WERI-Rb-1 (cell line): ENCODE measurements around the gene PPARA.
A peak's percentile ranks its signal among the peaks of the same experiment; 100 is the strongest.

Experiments used
- DNase-seq: peaks from one replicate; pipeline ENCODE4 v3.0.0-alpha.2; 2020
- H3K27ac ChIP-seq: fragments of 250-450 bp; sonication (Bioruptor Pico); 2 replicates; pipeline ENCODE4 v1.5.1; 2020; ENCODE audit warnings: mild to moderate bottlenecking, moderate library complexity
- H3K27me3 ChIP-seq: fragments of 250-450 bp; sonication (Bioruptor Pico); 2 replicates; pipeline ENCODE4 v1.5.1; 2021; ENCODE audit warnings: mild to moderate bottlenecking, low read depth, moderate library complexity; ENCODE audit not compliant: insufficient read depth, severe bottlenecking
- H3K36me3 ChIP-seq: fragments of 250-450 bp; sonication (Bioruptor Pico); 2 replicates; pipeline ENCODE4 v1.5.1; 2020; ENCODE audit warnings: mild to moderate bottlenecking, moderate library complexity
- H3K4me3 ChIP-seq: 2 replicates; pipeline ENCODE4 v1.5.1; 2011; ENCODE audit warnings: low read depth, mild to moderate bottlenecking, control low read depth, low read length
- H3K9me3 ChIP-seq: fragments of 250-450 bp; sonication (Bioruptor Pico); 2 replicates; pipeline ENCODE4 v1.5.1; 2021; ENCODE audit warnings: mild to moderate bottlenecking, moderate library complexity; ENCODE audit not compliant: severe bottlenecking
- TF ChIP-seq, protein P1 (sequence below): IDR thresholded peaks from 2 replicates; pipeline ENCODE4 v1.5.1; 2011; ENCODE audit warnings: low read depth, mild to moderate bottlenecking, control low read depth, inconsistent platforms, low read length

Gene PPARA

DNA sequence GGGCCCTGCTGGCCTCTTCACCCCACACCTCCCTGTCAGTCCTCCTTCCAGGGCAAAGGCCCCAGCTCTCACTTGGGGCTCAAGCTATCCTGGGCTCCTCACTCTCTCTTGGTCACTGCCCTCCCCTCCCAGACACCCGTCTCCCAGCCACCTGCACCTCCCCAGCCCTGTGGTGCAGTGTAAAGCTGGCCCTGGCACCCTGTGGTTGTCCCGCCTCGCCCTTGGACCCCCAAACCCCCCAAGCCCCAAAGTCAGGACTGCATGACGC, 16.8 kb upstream of the PPARA start:
- Histone ChIP-seq H3K27me3 (no peaks in the 10 kb centered on the region), H3K27ac (no peak overlapping the region), H3K36me3 (no peaks in the 10 kb centered on the region), H3K4me3 (no peak overlapping the region), H3K9me3 (no peaks in the 10 kb centered on the region)
- TF ChIP-seq, protein P1, sequence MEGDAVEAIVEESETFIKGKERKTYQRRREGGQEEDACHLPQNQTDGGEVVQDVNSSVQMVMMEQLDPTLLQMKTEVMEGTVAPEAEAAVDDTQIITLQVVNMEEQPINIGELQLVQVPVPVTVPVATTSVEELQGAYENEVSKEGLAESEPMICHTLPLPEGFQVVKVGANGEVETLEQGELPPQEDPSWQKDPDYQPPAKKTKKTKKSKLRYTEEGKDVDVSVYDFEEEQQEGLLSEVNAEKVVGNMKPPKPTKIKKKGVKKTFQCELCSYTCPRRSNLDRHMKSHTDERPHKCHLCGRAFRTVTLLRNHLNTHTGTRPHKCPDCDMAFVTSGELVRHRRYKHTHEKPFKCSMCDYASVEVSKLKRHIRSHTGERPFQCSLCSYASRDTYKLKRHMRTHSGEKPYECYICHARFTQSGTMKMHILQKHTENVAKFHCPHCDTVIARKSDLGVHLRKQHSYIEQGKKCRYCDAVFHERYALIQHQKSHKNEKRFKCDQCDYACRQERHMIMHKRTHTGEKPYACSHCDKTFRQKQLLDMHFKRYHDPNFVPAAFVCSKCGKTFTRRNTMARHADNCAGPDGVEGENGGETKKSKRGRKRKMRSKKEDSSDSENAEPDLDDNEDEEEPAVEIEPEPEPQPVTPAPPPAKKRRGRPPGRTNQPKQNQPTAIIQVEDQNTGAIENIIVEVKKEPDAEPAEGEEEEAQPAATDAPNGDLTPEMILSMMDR = no peak
- DNase-seq = no peak

DNA sequence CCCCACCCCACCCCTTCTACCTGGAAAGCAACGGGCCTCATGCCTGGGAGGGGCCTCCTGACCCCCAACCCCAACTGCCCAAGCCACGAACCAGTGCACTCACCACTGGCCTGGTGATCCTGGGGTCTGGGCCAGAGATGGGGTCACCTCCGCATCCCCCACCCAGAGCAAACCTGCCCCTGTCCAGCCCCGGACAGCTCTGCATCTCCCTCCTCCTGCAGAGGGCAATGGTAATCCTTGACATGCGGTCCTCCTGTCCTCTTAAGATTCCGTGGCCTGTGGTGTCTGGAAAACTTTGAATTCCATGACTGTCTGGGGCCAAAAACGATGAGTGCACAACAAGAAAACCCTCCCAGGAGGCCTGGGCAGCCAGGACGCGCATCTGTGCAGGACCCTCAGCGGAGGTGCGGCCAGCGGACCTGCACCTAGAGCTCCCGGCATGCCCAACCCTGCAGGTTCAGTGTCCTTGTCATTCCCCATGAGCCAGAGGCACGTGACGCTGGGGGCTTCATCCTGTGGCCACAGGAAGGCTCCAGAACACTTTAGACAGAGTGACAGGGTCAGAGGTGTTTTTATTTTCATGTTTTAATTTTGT, 16.1 kb upstream of the PPARA start:
- DNase-seq = no peak
- TF ChIP-seq, protein P1 = peak; percentile 20; the same call in 1 of the 2 replicates
- Histone ChIP-seq H3K27ac (no peak overlapping the region), H3K27me3 (no peaks in the 10 kb centered on the region), H3K9me3 (no peaks in the 10 kb centered on the region), H3K36me3 (no peaks in the 10 kb centered on the region), H3K4me3 (no peak overlapping the region)

DNA sequence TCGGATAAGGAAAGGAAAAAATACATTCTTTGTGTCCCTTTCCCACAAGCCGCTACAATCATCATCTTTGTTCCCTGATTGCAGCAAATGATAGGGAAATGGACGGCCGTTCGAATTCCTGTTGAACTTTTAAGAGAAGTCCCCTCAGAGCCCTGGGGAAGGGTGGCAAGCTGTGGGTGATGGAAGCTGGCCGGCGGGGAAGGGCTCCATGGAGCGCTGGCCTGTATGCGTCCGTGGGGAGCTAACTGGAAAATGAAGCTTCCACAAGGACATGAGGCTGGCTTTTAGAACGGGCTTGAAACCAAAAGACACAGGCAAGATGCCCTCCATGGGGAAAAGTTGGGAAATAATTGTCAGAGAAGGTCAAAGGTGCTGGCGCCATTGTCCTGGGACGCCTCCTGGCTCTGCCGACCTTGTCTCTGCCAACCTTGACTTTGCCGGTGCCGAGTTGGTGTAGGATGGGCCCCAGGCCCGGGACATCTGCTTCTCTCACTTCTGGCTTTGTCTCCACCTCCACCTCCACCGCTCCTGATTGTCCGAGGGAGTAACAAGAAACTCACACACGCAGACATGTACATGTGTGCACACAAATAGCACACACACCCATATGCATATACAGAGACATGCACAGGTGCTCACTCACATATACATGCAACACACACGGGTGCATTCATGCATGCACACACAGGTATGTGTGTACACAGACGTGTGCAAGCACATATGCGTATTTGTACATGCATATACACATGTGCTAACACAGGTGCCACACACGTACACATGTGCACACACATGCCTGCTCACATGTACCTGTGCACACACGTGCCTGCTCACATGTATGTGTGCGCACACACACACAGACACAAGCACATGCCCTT, 14.5 kb upstream of the PPARA start:
- Histone ChIP-seq H3K27ac (no peak overlapping the region), H3K4me3 (no peak overlapping the region), H3K36me3 (no peaks in the 10 kb centered on the region), H3K27me3 (no peaks in the 10 kb centered on the region), H3K9me3 (no peaks in the 10 kb centered on the region)
- TF ChIP-seq, protein P1 = no peak
- DNase-seq = no peak

DNA sequence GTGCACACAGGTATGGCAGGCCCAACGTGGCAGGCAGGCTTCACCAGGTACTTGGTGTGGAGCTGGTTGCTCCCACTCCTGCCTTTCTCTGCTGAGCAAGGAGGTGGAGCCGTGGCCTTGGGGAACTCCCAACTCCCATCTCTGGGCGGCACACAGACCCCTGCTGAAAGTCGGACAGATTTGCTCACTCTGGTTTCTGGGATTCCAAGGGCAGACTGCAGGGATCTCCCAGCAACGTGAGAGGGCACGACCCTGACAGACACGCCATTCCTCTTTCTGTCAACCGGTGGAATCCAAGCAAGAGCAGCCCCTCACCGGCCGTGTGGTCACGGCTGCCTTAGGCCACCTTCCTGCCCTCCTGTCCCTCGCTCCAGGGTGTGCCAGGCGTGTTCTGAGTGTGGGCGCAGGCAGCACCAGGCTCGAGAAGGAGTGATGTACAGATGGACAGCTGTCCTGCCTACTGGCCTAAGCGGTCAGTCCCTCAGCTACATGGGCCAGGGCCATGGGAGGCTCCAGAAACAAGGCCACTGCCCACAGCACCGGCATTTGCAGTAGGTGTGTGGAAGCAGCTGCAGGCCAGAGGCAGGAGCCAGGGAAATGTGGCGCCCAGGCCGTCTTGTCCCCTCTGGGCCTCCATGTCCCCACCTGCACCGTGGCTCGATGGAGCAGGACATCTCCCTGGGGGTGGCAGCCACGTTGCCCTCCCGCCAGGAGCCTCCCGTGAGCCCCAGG, 13.7 kb upstream of the PPARA start:
- no peak for DNase-seq
- TF ChIP-seq, protein P1 = no peak

DNA sequence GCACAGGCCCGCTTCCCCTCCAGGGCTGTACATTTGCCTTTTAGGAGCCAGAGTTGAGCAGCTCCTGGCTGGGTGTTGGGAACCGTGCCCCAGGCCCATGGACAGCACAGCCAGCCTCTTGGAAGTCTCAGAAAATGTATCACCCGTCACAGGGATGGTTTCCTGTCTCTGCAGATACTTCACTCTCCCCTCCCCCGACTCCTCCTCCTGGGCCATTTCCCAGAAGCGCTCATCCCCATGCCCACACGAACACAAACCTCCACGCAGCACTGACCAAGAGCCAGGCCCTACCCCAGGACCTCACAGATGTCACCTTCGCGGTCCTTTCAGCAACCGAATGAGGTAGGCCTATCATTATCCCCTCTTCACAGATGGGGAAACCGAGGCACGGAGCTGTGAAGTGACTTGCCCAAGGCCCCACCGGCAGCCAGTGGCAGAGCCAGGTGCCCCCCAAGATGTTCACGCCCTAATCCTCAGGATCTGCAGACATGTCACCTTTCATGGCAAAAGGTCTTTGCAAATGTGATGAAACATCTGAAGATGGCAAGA, 13.0 kb upstream of the PPARA start:
- TF ChIP-seq, protein P1 = no peak
- Histone ChIP-seq H3K4me3 (no peak overlapping the region), H3K36me3 (no peaks in the 10 kb centered on the region), H3K27me3 (no peaks in the 10 kb centered on the region), H3K27ac (no peak overlapping the region), H3K9me3 (no peaks in the 10 kb centered on the region)
- DNase-seq = no peak

More for the DNA sequence above, 13.7 kb upstream of the PPARA start:
- H3K4me3 ChIP-seq = no peak overlapping the region
- no peak overlapping the region for H3K27ac ChIP-seq
- H3K36me3 ChIP-seq = no peaks in the 10 kb centered on the region
- no peaks in the 10 kb centered on the region for H3K9me3 ChIP-seq
- H3K27me3 ChIP-seq = no peaks in the 10 kb centered on the region
